HepG2 (cell line): ENCODE measurements around the gene BCORL1. TPM values are rescaled to one million over a fixed set of nuclear protein-coding genes. Genes with fewer than 3 reads are reported as not detected.

Source experiments
- CREM ChIP-seq, 2 experiments: sonication (generic) in 1 of 2; formaldehyde crosslinking in 1 of 2; IDR thresholded peaks; 2 replicates each; pipeline versions ENCODE4 v1.4.0 to v1.6.1; 2016 to 2020; ENCODE audit warnings: antibody characterized with exemption in 1 of 2, mild to moderate bottlenecking in 1 of 2, missing genetic modification reagents in 1 of 2
- DMAP1 ChIP-seq: IDR thresholded peaks from 2 replicates; pipeline ENCODE4 v1.6.1; 2016
- GFI1 ChIP-seq: sonication (generic); formaldehyde crosslinking; IDR thresholded peaks from 2 replicates; pipeline ENCODE4 v1.5.0; 2020; ENCODE audit warnings: missing genetic modification reagents, mild to moderate bottlenecking, borderline replicate concordance
- HOMEZ ChIP-seq: IDR thresholded peaks from 2 replicates; pipeline ENCODE4 v1.6.1; 2016; ENCODE audit warnings: low read depth
- KDM3A ChIP-seq: IDR thresholded peaks from 2 replicates; pipeline ENCODE4 v1.6.1; 2018; ENCODE audit warnings: low read depth, missing compliant biosample characterization
- KDM4B ChIP-seq: sonication (generic); formaldehyde crosslinking; IDR thresholded peaks from 2 replicates; pipeline ENCODE4 v1.4.0; 2020; ENCODE audit warnings: missing genetic modification reagents
- MED1 ChIP-seq: sonication (generic); formaldehyde crosslinking; IDR thresholded peaks from 2 replicates; pipeline ENCODE4 v1.4.0; 2020; ENCODE audit warnings: missing genetic modification reagents
- NFKB2 ChIP-seq: sonication (generic); formaldehyde crosslinking; IDR thresholded peaks from 2 replicates; pipeline ENCODE4 v1.4.0; 2020; ENCODE audit warnings: missing genetic modification reagents, borderline replicate concordance
- POLR2AphosphoS2 ChIP-seq: IDR thresholded peaks from 2 replicates; pipeline ENCODE4 v1.6.1; 2011; ENCODE audit warnings: low read depth, low read length, improper control_type of control experiment
- POLR2G ChIP-seq: fragments of 200-400 bp; formaldehyde crosslinking; IDR thresholded peaks from 2 replicates; pipeline ENCODE4 v1.6.1; 2018; ENCODE audit warnings: mild to moderate bottlenecking, low read depth, low read length, moderate library complexity
- RFX3 ChIP-seq: IDR thresholded peaks from 2 replicates; pipeline ENCODE4 v1.6.1; 2016; ENCODE audit warnings: missing biosample characterization, missing genetic modification reagents
- SNAPC2 ChIP-seq: sonication (generic); formaldehyde crosslinking; IDR thresholded peaks from 2 replicates; pipeline ENCODE4 v1.8.1; 2022; ENCODE audit warnings: mild to moderate bottlenecking, missing genetic modification reagents
- ZBTB20 ChIP-seq: sonication (generic); formaldehyde crosslinking; IDR thresholded peaks from 2 replicates; pipeline ENCODE4 v1.8.1; 2023; ENCODE audit warnings: missing genetic modification reagents, low read depth, mild to moderate bottlenecking, borderline replicate concordance
- ZEB1 ChIP-seq: IDR thresholded peaks from 2 replicates; pipeline ENCODE4 v1.6.1; 2012; ENCODE audit warnings: mild to moderate bottlenecking, low read depth, inconsistent platforms; ENCODE audit not compliant: insufficient replicate concordance
- ZNF121 ChIP-seq: sonication (generic); formaldehyde crosslinking; IDR thresholded peaks from 2 replicates; pipeline ENCODE4 v1.5.0; 2020; ENCODE audit warnings: mild to moderate bottlenecking, missing genetic modification reagents
- ZNF335 ChIP-seq: sonication (generic); formaldehyde crosslinking; IDR thresholded peaks from 2 replicates; pipeline ENCODE4 v1.4.0; 2020; ENCODE audit warnings: missing genetic modification reagents
- ZNF431 ChIP-seq: sonication (generic); formaldehyde crosslinking; IDR thresholded peaks from 2 replicates; pipeline ENCODE4 v1.9.0; 2022; ENCODE audit warnings: missing genetic modification reagents, low read depth, mild to moderate bottlenecking, borderline replicate concordance
- ZNF547 ChIP-seq: sonication (generic); formaldehyde crosslinking; IDR thresholded peaks from 2 replicates; pipeline ENCODE4 v1.5.1; 2020; ENCODE audit warnings: mild to moderate bottlenecking, missing genetic modification reagents
- ZNF567 ChIP-seq: sonication (generic); formaldehyde crosslinking; IDR thresholded peaks from 2 replicates; pipeline ENCODE4 v1.8.1; 2023; ENCODE audit warnings: mild to moderate bottlenecking, missing genetic modification reagents, borderline replicate concordance
- ZNF670 ChIP-seq: sonication (generic); formaldehyde crosslinking; IDR thresholded peaks from 2 replicates; pipeline ENCODE4 v1.8.0; 2022; ENCODE audit warnings: mild to moderate bottlenecking, missing genetic modification reagents, borderline replicate concordance
- ZNF768 ChIP-seq: sonication (generic); formaldehyde crosslinking; IDR thresholded peaks from 2 replicates; pipeline ENCODE4 v1.4.0; 2020; ENCODE audit warnings: missing genetic modification reagents
- polyA plus RNA-seq, 8 experiments: library from polyadenylated mRNA; depleted of rRNA in 3 of 8; stranded (reverse) in 7 of 8; unstranded in 1 of 8; fragments of >200 nt; fragmentation: Illumina TruSeq in 4 of 8; extraction: Trizol in 4 of 8; gene quantifications; 2 replicates each; pipeline versions ENCODE4 v1.2.1 to v1.2.3, GENCODE V29; 2011 to 2016; ENCODE audit warnings: low read depth in 4 of 8, missing spikeins in 1 of 8, mixed read lengths in 1 of 8; ENCODE audit not compliant: insufficient read depth in 1 of 8
- total RNA-seq, 5 experiments: library from RNA; depleted of rRNA; stranded (reverse); fragments of >200 nt; fragmentation: Illumina TruSeq; extraction: Trizol; gene quantifications; 2 replicates each; pipeline ENCODE4 v1.2.3, GENCODE V29; 2016; ENCODE audit warnings: low read depth in 1 of 5
- TF ChIP-seq, protein P1 (sequence below): sonication (generic); formaldehyde crosslinking; IDR thresholded peaks from 2 replicates; pipeline ENCODE4 v1.4.0; 2020; ENCODE audit warnings: missing genetic modification reagents
- TF ChIP-seq, protein P2 (sequence below): sonication (generic); formaldehyde crosslinking; IDR thresholded peaks from 2 replicates; pipeline ENCODE4 v1.5.0; 2020; ENCODE audit warnings: missing genetic modification reagents
- TF ChIP-seq, protein P3 (sequence below): sonication (generic); formaldehyde crosslinking; IDR thresholded peaks from 2 replicates; pipeline ENCODE4 v1.4.0; 2020; ENCODE audit warnings: mild to moderate bottlenecking, missing genetic modification reagents

Gene BCORL1
- total and polyA plus RNA-seq, 2 of the 13 experiments (the other 11 are each of a cell fraction or from before 2014, with no cell fraction given) = 0.67 to 1.4 TPM

GRCh38 chrX:130060122-130061069 is 78.0 kb downstream of the BCORL1 start (continued):
- no peak for TF ChIP-seq HOMEZ (CRISPR knock-in tag)
- no peak for TF ChIP-seq GFI1 (CRISPR knock-in tag)
- no peak for TF ChIP-seq ZNF431 (CRISPR knock-in tag)
- no peak for TF ChIP-seq DMAP1 (CRISPR knock-in tag)
- TF ChIP-seq CREM (IDR thresholded peaks at IDR 0.05) = no peak
- TF ChIP-seq CREM (CRISPR knock-in tag; IDR thresholded peaks at IDR 0.05) = no peak
- no peak for TF ChIP-seq ZNF768 (CRISPR knock-in tag)
- no peak for TF ChIP-seq ZNF567 (CRISPR knock-in tag)
- no peak for TF ChIP-seq ZNF335 (CRISPR knock-in tag)
- no peak for TF ChIP-seq ZBTB20 (CRISPR knock-in tag)
- 0 out of 2 replicates have a peak, but pooled peaks have one; percentile 31 for TF ChIP-seq POLR2G
- no peak for TF ChIP-seq SNAPC2 (CRISPR knock-in tag)
- TF ChIP-seq, protein P1, sequence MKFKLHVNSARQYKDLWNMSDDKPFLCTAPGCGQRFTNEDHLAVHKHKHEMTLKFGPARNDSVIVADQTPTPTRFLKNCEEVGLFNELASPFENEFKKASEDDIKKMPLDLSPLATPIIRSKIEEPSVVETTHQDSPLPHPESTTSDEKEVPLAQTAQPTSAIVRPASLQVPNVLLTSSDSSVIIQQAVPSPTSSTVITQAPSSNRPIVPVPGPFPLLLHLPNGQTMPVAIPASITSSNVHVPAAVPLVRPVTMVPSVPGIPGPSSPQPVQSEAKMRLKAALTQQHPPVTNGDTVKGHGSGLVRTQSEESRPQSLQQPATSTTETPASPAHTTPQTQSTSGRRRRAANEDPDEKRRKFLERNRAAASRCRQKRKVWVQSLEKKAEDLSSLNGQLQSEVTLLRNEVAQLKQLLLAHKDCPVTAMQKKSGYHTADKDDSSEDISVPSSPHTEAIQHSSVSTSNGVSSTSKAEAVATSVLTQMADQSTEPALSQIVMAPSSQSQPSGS (CRISPR knock-in tag) = no peak
- peak; percentile 15; the same call in 1 of the 2 replicates for TF ChIP-seq MED1 (CRISPR knock-in tag)
- no peak for TF ChIP-seq ZEB1
- no peak for TF ChIP-seq KDM4B
- TF ChIP-seq ZNF121 = no peak
- peak; percentile 35; the same call in 1 of the 2 replicates for TF ChIP-seq KDM3A (CRISPR knock-in tag)
- TF ChIP-seq ZNF547 (CRISPR knock-in tag) = peak; percentile 23; the same call in 1 of the 2 replicates
- TF ChIP-seq NFKB2 (CRISPR knock-in tag) = peak; percentile 44; the same call in 1 of the 2 replicates
- TF ChIP-seq RFX3 (CRISPR knock-in tag) = no peak
- TF ChIP-seq ZNF670 = no peak
- TF ChIP-seq, protein P2, sequence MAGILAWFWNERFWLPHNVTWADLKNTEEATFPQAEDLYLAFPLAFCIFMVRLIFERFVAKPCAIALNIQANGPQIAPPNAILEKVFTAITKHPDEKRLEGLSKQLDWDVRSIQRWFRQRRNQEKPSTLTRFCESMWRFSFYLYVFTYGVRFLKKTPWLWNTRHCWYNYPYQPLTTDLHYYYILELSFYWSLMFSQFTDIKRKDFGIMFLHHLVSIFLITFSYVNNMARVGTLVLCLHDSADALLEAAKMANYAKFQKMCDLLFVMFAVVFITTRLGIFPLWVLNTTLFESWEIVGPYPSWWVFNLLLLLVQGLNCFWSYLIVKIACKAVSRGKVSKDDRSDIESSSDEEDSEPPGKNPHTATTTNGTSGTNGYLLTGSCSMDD = no peak
- TF ChIP-seq, protein P3, sequence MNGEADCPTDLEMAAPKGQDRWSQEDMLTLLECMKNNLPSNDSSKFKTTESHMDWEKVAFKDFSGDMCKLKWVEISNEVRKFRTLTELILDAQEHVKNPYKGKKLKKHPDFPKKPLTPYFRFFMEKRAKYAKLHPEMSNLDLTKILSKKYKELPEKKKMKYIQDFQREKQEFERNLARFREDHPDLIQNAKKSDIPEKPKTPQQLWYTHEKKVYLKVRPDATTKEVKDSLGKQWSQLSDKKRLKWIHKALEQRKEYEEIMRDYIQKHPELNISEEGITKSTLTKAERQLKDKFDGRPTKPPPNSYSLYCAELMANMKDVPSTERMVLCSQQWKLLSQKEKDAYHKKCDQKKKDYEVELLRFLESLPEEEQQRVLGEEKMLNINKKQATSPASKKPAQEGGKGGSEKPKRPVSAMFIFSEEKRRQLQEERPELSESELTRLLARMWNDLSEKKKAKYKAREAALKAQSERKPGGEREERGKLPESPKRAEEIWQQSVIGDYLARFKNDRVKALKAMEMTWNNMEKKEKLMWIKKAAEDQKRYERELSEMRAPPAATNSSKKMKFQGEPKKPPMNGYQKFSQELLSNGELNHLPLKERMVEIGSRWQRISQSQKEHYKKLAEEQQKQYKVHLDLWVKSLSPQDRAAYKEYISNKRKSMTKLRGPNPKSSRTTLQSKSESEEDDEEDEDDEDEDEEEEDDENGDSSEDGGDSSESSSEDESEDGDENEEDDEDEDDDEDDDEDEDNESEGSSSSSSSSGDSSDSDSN (CRISPR knock-in tag) = peak; percentile 43; the same call in 1 of the 2 replicates
- TF ChIP-seq POLR2AphosphoS2 = no peak
